ENCODE measurements around the gene RABEP1.

The RABEP1 gene

GRCh38 chr17:5309851-5310250 is 27.8 kb downstream of the RABEP1 start (continued):
- no peak for TF ChIP-seq CSDC2 (CRISPR knock-in tag; IDR thresholded peaks at IDR 0.05)
- no peak for TF ChIP-seq PPARA (CRISPR knock-in tag; IDR thresholded peaks at IDR 0.05; ENCODE audit: borderline replicate concordance)
- no peak for TF ChIP-seq ZFP30 (CRISPR knock-in tag; IDR thresholded peaks at IDR 0.05)
- TF ChIP-seq RARB (CRISPR knock-in tag; IDR thresholded peaks at IDR 0.05) = no peak
- TF ChIP-seq ARNTL (CRISPR knock-in tag; IDR thresholded peaks at IDR 0.05; ENCODE audit: borderline replicate concordance, low read depth) = no peak
- TF ChIP-seq ZNF70 (CRISPR knock-in tag; IDR thresholded peaks at IDR 0.05) = no peak

GRCh38 chr17:5325851-5326250 is 43.8 kb downstream of the RABEP1 start:
- no peak for ATAC-seq
- TF ChIP-seq TOX (CRISPR knock-in tag; IDR thresholded peaks at IDR 0.05; ENCODE audit: borderline replicate concordance) (no peak), ZNF565 (CRISPR knock-in tag; conservative IDR thresholded peaks at IDR 0.05; ENCODE audit: low read depth) (no peak), ZNF8 (CRISPR knock-in tag; IDR thresholded peaks at IDR 0.05) (no peak), TCF4 (CRISPR knock-in tag; IDR thresholded peaks at IDR 0.05; ENCODE audit: borderline replicate concordance) (no peak), ZC3H10 (CRISPR knock-in tag; IDR thresholded peaks at IDR 0.05) (no peak), ARNTL (CRISPR knock-in tag; IDR thresholded peaks at IDR 0.05; ENCODE audit: borderline replicate concordance, low read depth) (no peak), BACH2 (CRISPR knock-in tag; IDR thresholded peaks at IDR 0.05; ENCODE audit: borderline replicate concordance) (no peak), CSDC2 (CRISPR knock-in tag; IDR thresholded peaks at IDR 0.05) (no peak), PATZ1 (CRISPR knock-in tag; IDR thresholded peaks at IDR 0.05; ENCODE audit: borderline replicate concordance) (no peak), ESRRG (CRISPR knock-in tag; IDR thresholded peaks at IDR 0.05) (no peak), TSHZ2 (CRISPR knock-in tag; IDR thresholded peaks at IDR 0.05) (no peak), PPARA (CRISPR knock-in tag; IDR thresholded peaks at IDR 0.05; ENCODE audit: borderline replicate concordance) (no peak), POU6F1 (CRISPR knock-in tag; IDR thresholded peaks at IDR 0.05; ENCODE audit: borderline replicate concordance, low read depth) (no peak), RARB (CRISPR knock-in tag; IDR thresholded peaks at IDR 0.05) (no peak)

- ATAC-seq = no peak
- TF ChIP-seq POU6F1 (CRISPR knock-in tag; IDR thresholded peaks at IDR 0.05; ENCODE audit: borderline replicate concordance, low read depth) = no peak
- TF ChIP-seq ZNF8 (CRISPR knock-in tag; IDR thresholded peaks at IDR 0.05) = no peak
- TF ChIP-seq CSDC2 (CRISPR knock-in tag; IDR thresholded peaks at IDR 0.05) = no peak
- no peak for TF ChIP-seq CREB5 (CRISPR knock-in tag; IDR thresholded peaks at IDR 0.05; ENCODE audit: low read depth)
- TF ChIP-seq CSRNP3 (CRISPR knock-in tag; IDR thresholded peaks at IDR 0.05) = no peak
- no peak for TF ChIP-seq GLIS3 (CRISPR knock-in tag; IDR thresholded peaks at IDR 0.05)
- no peak for TF ChIP-seq TCF4 (CRISPR knock-in tag; IDR thresholded peaks at IDR 0.05; ENCODE audit: borderline replicate concordance)
- no peak for TF ChIP-seq ZFP30 (CRISPR knock-in tag; IDR thresholded peaks at IDR 0.05)
- TF ChIP-seq ISL1 (CRISPR knock-in tag; IDR thresholded peaks at IDR 0.05) = no peak
- no peak for TF ChIP-seq PATZ1 (CRISPR knock-in tag; IDR thresholded peaks at IDR 0.05; ENCODE audit: borderline replicate concordance)
- TF ChIP-seq TOX (CRISPR knock-in tag; IDR thresholded peaks at IDR 0.05; ENCODE audit: borderline replicate concordance) = no peak
- no peak for TF ChIP-seq PPARA (CRISPR knock-in tag; IDR thresholded peaks at IDR 0.05; ENCODE audit: borderline replicate concordance)
- no peak for TF ChIP-seq RARB (CRISPR knock-in tag; IDR thresholded peaks at IDR 0.05)
- no peak for TF ChIP-seq SNAI2 (CRISPR knock-in tag; IDR thresholded peaks at IDR 0.05)
- no peak for TF ChIP-seq ARNTL (CRISPR knock-in tag; IDR thresholded peaks at IDR 0.05; ENCODE audit: borderline replicate concordance, low read depth)
- TF ChIP-seq BACH2 (CRISPR knock-in tag; IDR thresholded peaks at IDR 0.05; ENCODE audit: borderline replicate concordance) = no peak
- TF ChIP-seq ESRRG (CRISPR knock-in tag; IDR thresholded peaks at IDR 0.05) = no peak
- TF ChIP-seq OSR1 (CRISPR knock-in tag; IDR thresholded peaks at IDR 0.05) = no peak
Observed at GRCh38 chr17:5329784-5330557, 47.9 kb downstream of the RABEP1 start.

All from SK-N-SH treated with all-trans-retinoic acid at 6 μM for 48 hours (cell line).